Fibroblast of pulmonary artery (primary cell): ENCODE results near the gene GLP2R.

Experiments
- DNase-seq: peaks from one replicate; pipeline ENCODE4 v3.0.0-alpha.2; 2010; ENCODE audit warnings: low read depth
- H3K4me3 ChIP-seq: replicated peaks from 2 replicates; pipeline ENCODE4 v1.5.1; 2011; ENCODE audit warnings: low read depth, mild to moderate bottlenecking, control low read depth, low read length, moderate library complexity
- CTCF ChIP-seq: IDR thresholded peaks from 2 replicates; pipeline ENCODE4 v1.5.1; 2011; ENCODE audit warnings: mild to moderate bottlenecking, control low read depth, low read length, inconsistent platforms; ENCODE audit errors: missing control alignments

The GLP2R gene

GRCh38 chr17:9811537-9811936, 14.2 kb upstream of the GLP2R start:
- no peak for DNase-seq
- H3K4me3 ChIP-seq: no peak overlapping the region
- no peak for TF ChIP-seq CTCF

- H3K4me3 ChIP-seq: no peak overlapping the region
- no peak for DNase-seq
- no peak for TF ChIP-seq CTCF
Measured at GRCh38 chr17:9813166-9813565, 12.6 kb upstream of the GLP2R start.

GRCh38 chr17:9814337-9814945, 11.3 kb upstream of the GLP2R start:
- no peak for DNase-seq
- no peak overlapping the region for H3K4me3 ChIP-seq
- TF ChIP-seq CTCF: no peak

- no peak for TF ChIP-seq CTCF
- no peak for DNase-seq
- no peak overlapping the region for H3K4me3 ChIP-seq
Measured at GRCh38 chr17:9816472-9816871, 9.3 kb upstream of the GLP2R start.

- DNase-seq: peak; percentile 24
- no peak overlapping the region for H3K4me3 ChIP-seq
- no peak for TF ChIP-seq CTCF
Measured at GRCh38 chr17:9817086-9817485, 8.6 kb upstream of the GLP2R start.

GRCh38 chr17:9818760-9819159, 7.0 kb upstream of the GLP2R start:
- no peak overlapping the region for H3K4me3 ChIP-seq
- no peak for TF ChIP-seq CTCF
- no peak for DNase-seq

- TF ChIP-seq CTCF: no peak
- DNase-seq: no peak
- H3K4me3 ChIP-seq: no peak overlapping the region
Measured at GRCh38 chr17:9820448-9820847, 5.3 kb upstream of the GLP2R start.
